ENCODE results near the gene PRIM2. TPM values are rescaled to one million over a fixed set of nuclear protein-coding genes. Genes with fewer than 3 reads are reported as not detected.
"Not testable (repeated sequence)": the region's sequence is repeated elsewhere in the genome, so short reads cannot be mapped to it uniquely, and the experiment has no call there.

PRIM2 gene
- total and polyA plus RNA-seq, 10 of the 15 experiments (the other 5 are each of a cell fraction or from before 2014, with no cell fraction given) = 13.2 to 38.6 (median 25.1) TPM

GRCh38 chr6:57359766-57360165, 42.3 kb downstream of the PRIM2 start:
- H3K27ac ChIP-seq (ENCODE audit: control insufficient read depth, insufficient read depth); H2AFZ ChIP-seq (ENCODE audit: control insufficient read depth, low read depth, low read length); H3K36me3 ChIP-seq (ENCODE audit: control insufficient read depth in 2 of 2, insufficient read depth in 2 of 2, low read length in 1 of 2); DNase-seq (ENCODE audit: low read depth, low spot score); H4K20me1 ChIP-seq (ENCODE audit: control insufficient read depth, insufficient read depth); H3K79me2 ChIP-seq (ENCODE audit: control insufficient read depth, insufficient read depth, low read length); H3K4me3 ChIP-seq; H3K9me3 ChIP-seq (replicated peaks; ENCODE audit: control insufficient read depth, insufficient read depth, low read length); CTCF ChIA-PET; FAIRE-seq; in situ Hi-C loops (cut with MboI); POLR2A ChIA-PET; ATAC-seq; intact Hi-C loops (cut with micrococcal nuclease; ENCODE audit: unreplicated experiment); RAD21 ChIA-PET (ENCODE audit: unreplicated experiment); SMC1A ChIA-PET (ENCODE audit: uncharacterized antibody, unreplicated experiment); H3K27me3 ChIP-seq (replicated peaks in 1 of 2; ENCODE audit: control insufficient read depth in 2 of 2, insufficient read depth in 2 of 2, low read length in 1 of 2); H3K9ac ChIP-seq (ENCODE audit: control insufficient read depth, insufficient read depth, low read length); H3K4me2 ChIP-seq (ENCODE audit: control insufficient read depth, insufficient read depth); BruUV-seq (replicated peaks); H3K4me1 ChIP-seq (ENCODE audit: control insufficient read depth, insufficient read depth, low read length): not testable (repeated sequence)

GRCh38 chr6:57362340-57362739, 44.9 kb downstream of the PRIM2 start:
- H3K4me2 ChIP-seq (ENCODE audit: control insufficient read depth, insufficient read depth); H3K4me1 ChIP-seq (ENCODE audit: control insufficient read depth, insufficient read depth, low read length); intact Hi-C loops (cut with micrococcal nuclease; ENCODE audit: unreplicated experiment); H3K36me3 ChIP-seq (ENCODE audit: control insufficient read depth in 2 of 2, insufficient read depth in 2 of 2, low read length in 1 of 2); H2AFZ ChIP-seq (ENCODE audit: control insufficient read depth, low read depth, low read length); H3K27me3 ChIP-seq (replicated peaks in 1 of 2; ENCODE audit: control insufficient read depth in 2 of 2, insufficient read depth in 2 of 2, low read length in 1 of 2); CTCF ChIA-PET; H4K20me1 ChIP-seq (ENCODE audit: control insufficient read depth, insufficient read depth); BruUV-seq (replicated peaks); H3K4me3 ChIP-seq; in situ Hi-C loops (cut with MboI); H3K79me2 ChIP-seq (ENCODE audit: control insufficient read depth, insufficient read depth, low read length); DNase-seq (ENCODE audit: low read depth, low spot score); FAIRE-seq; H3K9me3 ChIP-seq (replicated peaks; ENCODE audit: control insufficient read depth, insufficient read depth, low read length); POLR2A ChIA-PET; H3K9ac ChIP-seq (ENCODE audit: control insufficient read depth, insufficient read depth, low read length); H3K27ac ChIP-seq (ENCODE audit: control insufficient read depth, insufficient read depth); SMC1A ChIA-PET (ENCODE audit: uncharacterized antibody, unreplicated experiment); RAD21 ChIA-PET (ENCODE audit: unreplicated experiment); ATAC-seq: not testable (repeated sequence)
- 98% methylated on average over 2 of the region's 2 CpGs for WGBS (ENCODE audit: insufficient coverage, insufficient replicate concordance, low lambda C conversion rate, missing lambda C conversion rate)

GRCh38 chr6:57365076-57365583, 47.7 kb downstream of the PRIM2 start:
- H3K9ac ChIP-seq (ENCODE audit: control insufficient read depth, insufficient read depth, low read length); RAD21 ChIA-PET (ENCODE audit: unreplicated experiment); FAIRE-seq; H3K9me3 ChIP-seq (replicated peaks; ENCODE audit: control insufficient read depth, insufficient read depth, low read length); CTCF ChIA-PET; POLR2A ChIA-PET; in situ Hi-C loops (cut with MboI); H3K4me1 ChIP-seq (ENCODE audit: control insufficient read depth, insufficient read depth, low read length); H3K79me2 ChIP-seq (ENCODE audit: control insufficient read depth, insufficient read depth, low read length); H3K4me2 ChIP-seq (ENCODE audit: control insufficient read depth, insufficient read depth); H3K36me3 ChIP-seq (ENCODE audit: control insufficient read depth in 2 of 2, insufficient read depth in 2 of 2, low read length in 1 of 2); H2AFZ ChIP-seq (ENCODE audit: control insufficient read depth, low read depth, low read length); ATAC-seq; H3K27ac ChIP-seq (ENCODE audit: control insufficient read depth, insufficient read depth); DNase-seq (ENCODE audit: low read depth, low spot score); H3K27me3 ChIP-seq (replicated peaks in 1 of 2; ENCODE audit: control insufficient read depth in 2 of 2, insufficient read depth in 2 of 2, low read length in 1 of 2); intact Hi-C loops (cut with micrococcal nuclease; ENCODE audit: unreplicated experiment); SMC1A ChIA-PET (ENCODE audit: uncharacterized antibody, unreplicated experiment); BruUV-seq (replicated peaks); H3K4me3 ChIP-seq; H4K20me1 ChIP-seq (ENCODE audit: control insufficient read depth, insufficient read depth): not testable (repeated sequence)
- WGBS (ENCODE audit: insufficient coverage, insufficient replicate concordance, low lambda C conversion rate, missing lambda C conversion rate) = 100% methylated on average over 2 of the region's 2 CpGs

GRCh38 chr6:57368965-57369731, 51.7 kb downstream of the PRIM2 start:
- RAD21 ChIA-PET (ENCODE audit: unreplicated experiment); H3K9me3 ChIP-seq (replicated peaks; ENCODE audit: control insufficient read depth, insufficient read depth, low read length); H2AFZ ChIP-seq (ENCODE audit: control insufficient read depth, low read depth, low read length); H3K4me3 ChIP-seq; BruUV-seq (replicated peaks); DNase-seq (ENCODE audit: low read depth, low spot score); H3K4me1 ChIP-seq (ENCODE audit: control insufficient read depth, insufficient read depth, low read length); FAIRE-seq; H3K36me3 ChIP-seq (ENCODE audit: control insufficient read depth in 2 of 2, insufficient read depth in 2 of 2, low read length in 1 of 2); H3K27ac ChIP-seq (ENCODE audit: control insufficient read depth, insufficient read depth); POLR2A ChIA-PET; ATAC-seq; H3K27me3 ChIP-seq (replicated peaks in 1 of 2; ENCODE audit: control insufficient read depth in 2 of 2, insufficient read depth in 2 of 2, low read length in 1 of 2); H3K79me2 ChIP-seq (ENCODE audit: control insufficient read depth, insufficient read depth, low read length); H3K9ac ChIP-seq (ENCODE audit: control insufficient read depth, insufficient read depth, low read length); intact Hi-C loops (cut with micrococcal nuclease; ENCODE audit: unreplicated experiment); CTCF ChIA-PET; H4K20me1 ChIP-seq (ENCODE audit: control insufficient read depth, insufficient read depth); H3K4me2 ChIP-seq (ENCODE audit: control insufficient read depth, insufficient read depth); SMC1A ChIA-PET (ENCODE audit: uncharacterized antibody, unreplicated experiment); in situ Hi-C loops (cut with MboI): not testable (repeated sequence)
- 91% methylated on average over 4 of the region's 4 CpGs for WGBS (ENCODE audit: insufficient coverage, insufficient replicate concordance, low lambda C conversion rate, missing lambda C conversion rate)
